ENCODE data around the gene NPR1.
"Not testable (repeated sequence)": the region's sequence is repeated elsewhere in the genome, so short reads cannot be mapped to it uniquely, and the experiment has no call there.

Gene NPR1

GRCh38 chr1:153684892-153685291 lies 6.4 kb downstream of the NPR1 start:
- DNase-seq = no peak

- DNase-seq = no peak
These were observed 7.3 kb downstream of the NPR1 start for GRCh38 chr1:153685544-153686340.

- DNase-seq = no peak
These were observed 9.0 kb downstream of the NPR1 start for GRCh38 chr1:153687346-153688125.

- DNase-seq = no peak
These were observed 9.8 kb downstream of the NPR1 start for GRCh38 chr1:153688276-153688675.

GRCh38 chr1:153688736-153689328 lies 10.3 kb downstream of the NPR1 start:
- no peak for DNase-seq

- no peak for DNase-seq
These were observed 15.0 kb downstream of the NPR1 start for GRCh38 chr1:153693466-153693865.

- DNase-seq = no peak
These were observed 18.3 kb downstream of the NPR1 start for GRCh38 chr1:153696741-153697140.

- DNase-seq = no peak
These were observed 18.9 kb downstream of the NPR1 start for GRCh38 chr1:153697191-153698019.

- no peak for DNase-seq
These were observed 19.8 kb downstream of the NPR1 start for GRCh38 chr1:153698020-153698922.

GRCh38 chr1:153698923-153699714 lies 20.6 kb downstream of the NPR1 start:
- DNase-seq = no peak

- no peak for DNase-seq
These were observed 21.3 kb downstream of the NPR1 start for GRCh38 chr1:153699768-153700167.

- DNase-seq = no peak
These were observed 27.0 kb downstream of the NPR1 start for GRCh38 chr1:153705484-153705883.

- no peak for DNase-seq
These were observed 32.5 kb downstream of the NPR1 start for GRCh38 chr1:153711026-153711425.

- not testable (repeated sequence) for DNase-seq
These were observed 37.7 kb downstream of the NPR1 start for GRCh38 chr1:153716211-153716610.

GRCh38 chr1:153717330-153717729 lies 38.8 kb downstream of the NPR1 start:
- DNase-seq = no peak

- DNase-seq = no peak
These were observed 45.2 kb downstream of the NPR1 start for GRCh38 chr1:153723687-153724086.

GRCh38 chr1:153724634-153725033 lies 46.1 kb downstream of the NPR1 start:
- not testable (repeated sequence) for DNase-seq

- peak; percentile 100 for DNase-seq
These were observed 49.2 kb downstream of the NPR1 start, which contains the start of gene INTS3 for GRCh38 chr1:153727463-153728304. INTS3 (plus strand) TSS chr1:153728050; CDS start chr1:153728635, 585 bp downstream.

GRCh38 chr1:153728305-153729066 lies 50.0 kb downstream of the NPR1 start:
- DNase-seq = peak; percentile 56

Data from NCI-H1092 treated with DMSO at 0.1 percent for 48 hours (cell line).